ENCODE results near the gene CENPI. TPM values are rescaled to one million over a fixed set of nuclear protein-coding genes. Genes with fewer than 3 reads are reported as not detected.
"Not testable (repeated sequence)": the region's sequence is repeated elsewhere in the genome, so short reads cannot be mapped to it uniquely, and the experiment has no call there.

CENPI gene, protein sequence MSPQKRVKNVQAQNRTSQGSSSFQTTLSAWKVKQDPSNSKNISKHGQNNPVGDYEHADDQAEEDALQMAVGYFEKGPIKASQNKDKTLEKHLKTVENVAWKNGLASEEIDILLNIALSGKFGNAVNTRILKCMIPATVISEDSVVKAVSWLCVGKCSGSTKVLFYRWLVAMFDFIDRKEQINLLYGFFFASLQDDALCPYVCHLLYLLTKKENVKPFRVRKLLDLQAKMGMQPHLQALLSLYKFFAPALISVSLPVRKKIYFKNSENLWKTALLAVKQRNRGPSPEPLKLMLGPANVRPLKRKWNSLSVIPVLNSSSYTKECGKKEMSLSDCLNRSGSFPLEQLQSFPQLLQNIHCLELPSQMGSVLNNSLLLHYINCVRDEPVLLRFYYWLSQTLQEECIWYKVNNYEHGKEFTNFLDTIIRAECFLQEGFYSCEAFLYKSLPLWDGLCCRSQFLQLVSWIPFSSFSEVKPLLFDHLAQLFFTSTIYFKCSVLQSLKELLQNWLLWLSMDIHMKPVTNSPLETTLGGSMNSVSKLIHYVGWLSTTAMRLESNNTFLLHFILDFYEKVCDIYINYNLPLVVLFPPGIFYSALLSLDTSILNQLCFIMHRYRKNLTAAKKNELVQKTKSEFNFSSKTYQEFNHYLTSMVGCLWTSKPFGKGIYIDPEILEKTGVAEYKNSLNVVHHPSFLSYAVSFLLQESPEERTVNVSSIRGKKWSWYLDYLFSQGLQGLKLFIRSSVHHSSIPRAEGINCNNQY
- 1.2 and 14.6 TPM in 2 replicates for total RNA-seq

DNA sequence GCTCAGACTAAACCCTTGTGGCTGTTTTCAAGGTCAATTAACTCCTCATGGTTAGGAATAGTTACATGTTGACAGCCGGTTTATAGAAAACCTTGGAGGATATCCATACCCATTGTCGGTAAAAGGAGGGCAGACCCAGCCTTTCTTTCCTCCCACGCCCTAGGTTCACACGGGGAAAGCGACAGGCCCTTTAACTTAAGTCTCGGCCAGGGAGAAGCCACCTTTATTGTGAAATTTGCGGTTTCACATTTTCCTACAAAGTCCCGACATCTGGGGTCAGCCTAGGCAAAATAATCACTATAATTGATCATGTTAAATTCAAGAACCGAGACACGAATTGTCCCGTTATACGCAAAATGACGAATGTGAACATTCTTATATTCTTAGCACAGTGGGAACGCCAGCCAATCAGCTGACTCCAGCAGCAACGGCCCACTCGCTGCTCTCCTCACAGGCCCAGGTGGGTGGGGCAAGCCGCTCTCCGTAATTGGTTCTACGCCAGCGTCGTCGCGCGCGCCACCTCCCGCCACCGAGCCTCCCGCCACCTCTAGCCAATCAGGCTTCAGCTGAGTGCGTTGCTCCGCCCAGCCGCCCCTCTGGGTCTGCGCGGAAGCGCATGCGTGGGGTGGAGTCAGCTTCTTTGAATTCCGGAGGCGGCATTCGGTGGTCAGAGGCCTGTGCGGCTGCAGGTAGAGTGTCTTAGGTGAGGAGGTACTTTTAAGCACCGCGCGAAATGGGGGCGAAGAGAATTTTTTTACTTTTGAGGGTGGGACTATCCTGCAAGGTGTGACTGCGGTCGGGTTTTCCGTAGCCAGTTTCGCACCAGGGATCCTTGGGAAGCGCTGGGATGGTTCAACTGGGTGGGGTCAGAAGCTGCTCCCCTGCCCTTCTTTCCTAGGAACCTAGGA, at the start of gene CENPI:
Gene CENPI (plus strand): TSS at position 659 of the 908 bp plus-strand sequence. CDS start 2,867 bp downstream, outside the sequence.
- peak; percentile 83 for DNase-seq (ENCODE audit: low read depth)

DNA sequence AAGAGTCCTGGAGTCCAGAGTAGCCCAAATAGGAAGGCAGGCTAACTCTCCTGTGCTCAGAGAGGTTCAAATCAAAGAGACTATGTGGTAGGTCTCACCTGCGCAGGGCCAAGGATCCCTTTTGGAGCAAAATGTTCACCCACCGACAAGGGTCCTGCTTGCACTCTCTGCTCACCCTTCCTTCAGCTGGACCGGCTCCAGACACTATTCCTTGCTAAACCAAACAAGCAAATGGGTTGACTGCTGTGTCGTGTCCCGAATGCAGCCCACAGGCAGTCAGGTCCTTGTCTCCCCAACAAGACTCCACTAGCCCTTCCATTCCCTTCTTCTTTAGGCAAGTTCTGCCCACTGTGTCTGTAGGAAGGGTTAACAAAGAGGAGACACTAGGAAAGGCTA, 46.9 kb upstream of the CENPI start:
- no peak for DNase-seq (ENCODE audit: low read depth)

GRCh38 chrX:101051549-101052302, 46.3 kb upstream of the CENPI start, which contains the start of gene TRMT2B:
TSS of gene TRMT2B (minus strand) at chrX:101052111. CDS start at chrX:101042289, 9,822 bp downstream.
- DNase-seq (ENCODE audit: low read depth), result peak; percentile 67

DNA sequence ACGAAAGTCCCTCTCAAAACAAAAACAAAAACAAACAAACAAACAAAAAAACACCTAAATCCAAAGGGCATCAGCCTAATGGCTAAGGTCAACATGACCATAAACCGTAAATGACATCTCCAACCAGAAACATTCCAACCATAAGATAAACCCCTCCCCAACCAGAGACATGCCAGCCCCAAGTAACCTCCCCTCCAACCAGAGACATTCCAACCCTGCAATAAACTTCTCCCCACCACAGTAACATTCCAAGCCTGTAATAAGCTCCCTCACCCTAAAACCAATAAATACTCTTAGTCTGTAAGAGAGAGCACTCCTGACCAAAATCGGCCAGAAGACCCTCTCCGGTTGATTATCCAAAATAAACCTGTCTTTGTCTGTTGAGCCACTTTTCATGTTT, 41.5 kb upstream of the CENPI start:
- not testable (repeated sequence) for DNase-seq (ENCODE audit: low read depth)

DNA sequence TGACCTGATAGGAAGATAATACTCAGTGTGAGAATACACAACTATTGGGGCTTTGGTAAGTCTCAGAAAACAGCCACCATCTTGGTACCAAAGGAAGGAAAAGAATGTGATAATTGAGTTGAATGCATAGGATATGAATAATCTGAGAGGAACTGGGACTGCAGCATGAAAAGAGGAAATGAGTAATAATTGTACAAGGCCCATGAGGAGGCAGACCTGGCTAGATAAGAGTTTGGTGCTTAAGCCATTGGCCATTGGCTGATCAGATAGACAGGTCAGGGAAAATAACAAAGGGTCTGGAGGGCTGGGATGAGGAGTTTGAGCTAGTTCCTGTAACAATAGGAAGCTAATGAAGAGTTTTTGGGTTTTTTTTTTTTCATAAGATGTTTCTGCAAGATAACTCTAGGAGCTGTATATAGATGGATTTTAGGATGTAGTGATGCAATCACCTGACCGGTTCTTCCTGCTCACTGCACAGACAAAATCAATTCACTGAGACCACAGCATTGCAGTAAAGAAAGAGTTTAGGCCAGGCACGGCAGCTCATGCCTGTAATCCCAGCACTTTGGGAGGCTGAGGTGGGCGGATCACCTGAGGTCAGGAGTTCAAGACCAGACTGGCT, 40.8 kb upstream of the CENPI start:
- DNase-seq (ENCODE audit: low read depth), result no peak

DNA sequence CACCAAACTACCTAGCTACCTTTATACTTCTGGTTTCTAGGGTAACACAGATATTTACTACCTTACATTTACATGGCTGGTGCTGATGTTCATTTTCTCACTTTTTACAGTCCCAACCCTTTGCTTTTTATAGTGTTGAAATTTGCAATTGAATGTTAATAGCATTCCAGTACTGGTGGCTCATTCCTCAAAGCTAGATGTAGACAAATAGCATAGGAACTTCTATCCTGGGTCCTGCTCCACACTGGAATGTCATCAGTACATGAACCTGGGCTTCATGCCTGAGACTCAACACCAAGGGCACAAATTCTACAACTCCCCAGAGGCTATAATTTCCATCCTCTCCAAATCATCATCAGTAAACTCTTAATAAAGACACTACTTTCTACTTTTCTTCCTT, 35.8 kb upstream of the CENPI start:
- peak; percentile 60 for DNase-seq (ENCODE audit: low read depth)

DNA sequence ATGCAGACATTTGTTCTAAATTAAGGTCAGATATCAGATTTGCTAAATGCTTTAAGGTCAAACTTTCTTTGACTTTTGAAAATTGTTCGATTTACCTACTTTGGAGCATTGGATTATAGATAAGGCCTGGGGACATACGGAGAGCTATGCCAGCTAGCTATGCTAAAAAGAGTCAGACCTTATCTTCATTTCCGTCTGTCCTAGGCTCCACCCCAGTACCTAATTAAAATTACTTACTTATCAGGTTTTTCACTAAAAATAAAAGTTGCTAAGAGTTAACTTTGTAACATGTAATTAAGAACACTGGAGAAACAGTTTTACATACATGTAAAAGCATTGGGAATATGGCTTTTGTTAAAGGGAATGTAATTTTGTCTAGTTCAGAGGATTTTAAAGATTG, 26.4 kb upstream of the CENPI start:
- DNase-seq (ENCODE audit: low read depth), result no peak

- peak; percentile 9 for DNase-seq (ENCODE audit: low read depth)
Measured at GRCh38 chrX:101078716-101079598, 19.0 kb upstream of the CENPI start, which contains the start of gene TMEM35A. TSS of gene TMEM35A (plus strand) at chrX:101078879. CDS start at chrX:101079003, 124 bp downstream.

GRCh38 chrX:101079736-101080270, 18.2 kb upstream of the CENPI start:
- no peak for DNase-seq (ENCODE audit: low read depth)

DNA sequence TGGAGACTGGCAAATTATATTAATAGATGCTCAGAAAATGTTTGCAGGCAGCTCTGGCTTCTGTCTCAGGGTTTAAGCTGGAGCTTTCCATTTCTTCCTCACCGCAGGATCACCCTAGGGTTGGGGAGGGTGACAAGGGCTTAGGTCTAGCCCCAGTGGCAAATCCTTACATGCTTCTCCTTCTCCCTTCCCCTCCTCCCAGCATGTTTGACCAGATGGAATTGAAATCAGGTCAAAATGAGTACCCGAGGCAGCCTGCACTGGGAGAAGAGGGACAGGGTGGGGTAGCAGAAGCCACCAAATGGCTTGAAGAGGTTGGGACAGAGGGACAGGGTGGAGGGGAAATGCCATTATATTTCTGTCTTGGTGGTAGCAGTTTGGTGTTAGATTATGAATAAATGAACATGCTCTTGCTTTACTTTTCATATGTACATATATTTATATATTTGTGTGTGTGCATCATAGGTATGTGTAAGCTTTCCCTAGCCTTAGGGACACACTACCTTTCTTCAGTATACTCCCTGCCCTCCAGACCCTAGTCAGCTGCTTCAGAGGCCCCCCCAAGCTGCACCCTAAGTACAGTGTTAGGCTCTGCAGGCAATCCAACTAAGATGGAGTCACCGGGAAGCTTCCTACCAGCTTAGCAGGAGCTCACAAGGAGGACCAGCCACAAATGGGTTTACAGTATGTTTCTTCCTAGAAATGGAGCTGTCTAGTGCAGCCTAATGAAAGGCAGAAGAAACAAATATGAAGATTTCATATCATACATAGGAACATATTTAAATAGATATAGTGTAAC, 17.5 kb upstream of the CENPI start:
- no peak for DNase-seq (ENCODE audit: low read depth)

DNA sequence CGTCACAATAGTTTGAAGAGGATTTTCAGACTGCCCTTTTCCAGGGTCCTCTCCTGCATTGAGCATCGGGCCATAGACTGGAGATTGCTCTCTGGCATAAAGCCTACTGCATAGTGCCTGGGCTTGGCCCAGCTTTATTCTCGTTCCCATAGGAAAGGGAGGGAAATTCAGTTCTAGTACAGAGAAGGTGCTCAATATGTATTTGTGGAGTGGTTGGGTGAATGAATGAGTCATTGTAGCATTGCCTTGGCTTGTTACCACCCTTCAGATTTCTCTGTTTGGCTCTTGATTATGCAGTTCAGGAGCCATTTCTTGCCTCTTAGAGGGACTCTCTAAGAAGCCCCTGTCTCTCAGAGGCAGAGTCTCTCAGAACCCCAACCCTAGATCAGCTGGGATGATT, 16.8 kb upstream of the CENPI start:
- DNase-seq (ENCODE audit: low read depth), result no peak

GRCh38 chrX:101091817-101092216, 6.2 kb upstream of the CENPI start:
- no peak for DNase-seq (ENCODE audit: low read depth)

- no peak for DNase-seq (ENCODE audit: low read depth)
Measured at GRCh38 chrX:101108284-101108683, 10.3 kb downstream of the CENPI start.

GRCh38 chrX:101117701-101118100, 19.7 kb downstream of the CENPI start:
- DNase-seq (ENCODE audit: low read depth), result no peak

DNA sequence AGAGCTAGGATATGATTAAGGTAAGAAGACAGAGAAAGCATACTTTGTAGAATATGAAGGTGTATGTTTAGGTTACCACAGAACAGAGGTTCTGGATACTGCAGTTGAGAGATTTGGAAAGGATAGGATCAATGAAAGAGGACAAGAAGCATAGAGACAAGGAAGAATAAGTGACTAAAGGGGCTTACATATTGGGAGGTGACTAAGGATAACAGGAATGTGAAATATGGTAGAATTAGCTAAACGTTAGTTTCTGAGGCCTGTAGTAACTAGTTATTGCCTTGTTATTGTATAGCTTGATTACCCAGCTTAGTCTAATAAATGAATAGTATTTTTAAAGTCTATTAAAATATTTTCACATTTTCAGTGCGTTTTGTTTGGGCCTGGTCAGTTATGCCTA, 38.2 kb downstream of the CENPI start:
- DNase-seq (ENCODE audit: low read depth), result no peak
